GM12892 (cell line): ENCODE measurements around the gene ZNF638.

ENCODE experiments used
- POLR2A ChIP-seq: IDR thresholded peaks from 2 replicates; pipeline ENCODE4 v1.6.1; 2011; ENCODE audit warnings: low read depth, low read length, control low read depth
- POLR2AphosphoS5 ChIP-seq: IDR thresholded peaks from 2 replicates; pipeline ENCODE4 v1.6.1; 2011; ENCODE audit warnings: low read depth, low read length, control low read depth

DNA sequence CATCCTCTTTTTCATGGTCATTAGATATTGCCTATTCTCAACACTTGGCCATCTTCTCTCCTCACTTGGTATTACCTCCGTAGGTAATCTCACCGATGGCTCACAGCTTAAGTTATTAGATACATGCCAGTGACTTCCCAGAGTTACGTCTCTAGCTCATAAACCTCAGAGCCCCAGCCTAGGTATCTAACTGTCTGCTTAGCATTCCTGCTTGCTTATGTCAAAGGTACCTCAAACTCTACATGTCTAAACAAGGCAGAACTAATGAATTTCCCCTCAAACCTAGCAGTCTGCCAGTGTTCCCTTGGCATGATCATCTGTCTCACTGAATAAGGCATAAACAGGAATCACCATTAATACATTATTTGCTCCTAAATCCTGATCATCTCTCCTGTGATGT, 27.7 kb upstream of the ZNF638 start:
- TF ChIP-seq POLR2AphosphoS5, result no peak
- no peak for TF ChIP-seq POLR2A
